Germinal center (tissue), 1 donor: Measurements from ENCODE around the gene SLIT3.

Experiments
- DNase-seq: peaks from one replicate; pipeline ENCODE4 v3.0.0; 2012; ENCODE audit warnings: mixed read lengths, low spot score

Gene SLIT3

DNA sequence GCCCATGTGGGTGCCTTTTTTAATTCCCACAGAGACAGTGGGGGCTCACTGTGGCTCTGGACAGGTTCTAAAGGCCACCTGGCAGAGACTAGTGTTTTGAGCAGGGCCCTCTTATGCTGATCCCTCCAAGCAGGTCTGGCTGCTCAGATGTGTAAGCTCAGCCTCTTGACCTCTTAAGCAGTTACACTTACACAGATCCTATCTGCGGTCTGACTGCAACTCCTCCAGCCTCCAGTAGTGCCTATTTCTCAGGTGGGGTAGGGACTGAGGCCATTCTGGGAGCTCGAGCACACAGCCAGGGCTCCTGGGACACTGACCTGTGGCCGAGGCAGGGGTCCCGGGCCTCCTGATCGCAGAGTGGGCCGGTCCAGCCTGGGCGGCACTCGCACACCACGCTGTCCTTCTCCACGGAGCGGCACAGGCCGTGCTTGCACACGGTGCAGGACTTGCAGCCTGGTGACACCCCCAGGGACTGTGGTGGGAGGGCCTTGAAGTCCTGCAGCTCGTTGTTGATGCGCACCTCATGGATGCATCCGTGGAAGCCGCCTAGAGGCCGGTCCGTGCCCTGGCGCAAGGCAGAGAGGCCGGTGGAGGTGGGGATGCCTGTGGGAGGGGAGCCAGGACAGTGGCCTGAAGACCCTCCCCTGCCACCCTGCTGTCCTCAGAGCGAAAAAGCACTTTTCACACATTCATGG, 629.9 kb downstream of the SLIT3 start:
- no peak for DNase-seq

DNA sequence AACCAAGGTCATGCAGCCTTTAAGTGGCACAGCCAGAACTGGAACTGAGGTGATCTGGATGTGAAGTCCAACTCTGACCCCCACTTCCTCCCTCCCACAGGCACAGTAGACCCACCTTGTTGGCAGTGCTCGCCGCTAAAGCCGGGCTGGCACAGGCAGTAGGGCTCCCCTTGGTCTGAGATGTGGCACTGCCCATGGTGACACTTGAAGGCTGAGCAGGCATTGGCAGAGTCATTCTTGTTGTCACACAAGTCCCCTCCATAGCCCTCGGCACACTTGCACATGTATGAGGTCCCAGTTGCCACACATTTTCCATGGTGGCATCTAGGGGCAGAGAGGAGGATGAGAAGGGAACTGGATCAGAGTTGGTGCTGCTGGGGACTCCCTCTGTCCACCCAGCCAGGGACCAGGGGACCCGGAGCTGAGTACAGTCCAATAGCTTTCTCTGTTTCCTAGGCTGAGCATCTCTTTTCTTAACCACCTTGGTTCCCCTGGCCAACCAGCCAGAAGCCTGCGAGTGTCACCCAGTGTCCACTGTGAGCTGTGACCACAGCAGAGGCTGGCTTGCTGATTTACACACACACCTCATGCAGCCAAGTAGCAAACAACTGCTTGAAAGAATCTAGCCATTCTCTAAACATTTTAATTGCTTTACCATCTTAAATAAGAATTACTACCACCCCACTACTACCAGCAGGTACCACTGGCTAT, 631.1 kb downstream of the SLIT3 start:
- DNase-seq: no peak

DNA sequence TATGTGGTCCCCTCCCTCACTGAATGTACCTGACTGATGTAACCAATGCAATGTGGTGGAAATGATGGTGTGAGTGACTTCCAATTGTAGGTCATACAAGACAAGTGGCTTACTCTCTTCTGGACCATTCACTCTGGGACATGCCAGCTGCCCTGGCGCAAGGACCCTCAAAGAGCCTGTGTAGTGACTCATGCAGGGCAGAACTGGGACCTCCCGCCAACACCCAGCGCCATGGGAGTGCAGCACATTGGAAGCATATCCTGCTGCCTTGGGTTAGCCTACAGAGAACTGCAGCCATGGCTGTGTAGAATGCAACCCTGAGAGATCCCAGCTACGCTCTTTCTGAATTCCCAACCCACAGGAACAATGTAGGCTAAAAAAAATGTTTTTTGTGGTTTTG, 631.8 kb downstream of the SLIT3 start:
- no peak for DNase-seq

DNA sequence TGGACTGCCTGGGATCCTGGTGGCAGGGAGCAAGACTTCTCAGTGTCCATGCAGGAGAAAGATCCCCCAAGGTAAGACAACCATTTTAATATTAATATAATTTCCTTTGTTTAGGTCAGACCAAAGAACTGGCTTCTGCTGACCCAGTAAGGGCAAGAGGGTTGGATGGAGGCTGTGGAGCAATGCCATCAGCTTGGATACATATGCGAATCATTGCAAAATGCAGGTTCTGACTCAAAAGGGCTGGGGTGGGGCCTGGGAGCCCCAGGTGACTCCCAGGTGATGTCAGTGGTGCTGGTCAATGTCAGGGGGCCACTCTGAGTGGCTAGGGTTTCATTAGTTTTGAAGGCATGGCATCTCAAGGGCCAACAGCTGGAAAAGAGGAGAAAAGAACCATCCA, 632.9 kb downstream of the SLIT3 start:
- no peak for DNase-seq

DNA sequence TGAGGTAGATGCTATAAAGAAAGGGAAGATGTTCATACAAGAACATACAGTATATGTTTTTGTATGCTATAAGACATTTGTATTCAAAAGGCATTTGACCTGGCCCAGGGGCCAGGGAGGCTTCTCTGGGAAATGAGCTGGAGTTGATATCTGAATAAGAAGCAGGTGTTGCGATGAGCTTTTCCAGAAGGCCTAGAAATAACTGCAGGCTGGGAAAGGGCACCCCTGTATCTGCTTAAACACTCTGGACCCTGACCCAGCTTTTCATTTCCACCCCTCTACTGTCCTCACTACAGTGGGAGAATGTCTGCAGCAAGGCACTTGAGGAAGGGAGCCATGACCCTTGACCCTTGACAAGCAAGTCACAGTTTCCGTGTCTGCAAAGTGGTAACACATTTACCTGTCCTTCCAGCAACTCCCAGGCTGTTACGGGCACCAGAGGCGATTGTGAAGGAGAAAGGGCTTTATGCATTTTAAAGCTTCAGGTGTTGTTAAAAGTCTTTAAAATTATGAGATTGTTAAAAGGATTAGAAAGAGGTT, 633.6 kb downstream of the SLIT3 start:
- DNase-seq: no peak

DNA sequence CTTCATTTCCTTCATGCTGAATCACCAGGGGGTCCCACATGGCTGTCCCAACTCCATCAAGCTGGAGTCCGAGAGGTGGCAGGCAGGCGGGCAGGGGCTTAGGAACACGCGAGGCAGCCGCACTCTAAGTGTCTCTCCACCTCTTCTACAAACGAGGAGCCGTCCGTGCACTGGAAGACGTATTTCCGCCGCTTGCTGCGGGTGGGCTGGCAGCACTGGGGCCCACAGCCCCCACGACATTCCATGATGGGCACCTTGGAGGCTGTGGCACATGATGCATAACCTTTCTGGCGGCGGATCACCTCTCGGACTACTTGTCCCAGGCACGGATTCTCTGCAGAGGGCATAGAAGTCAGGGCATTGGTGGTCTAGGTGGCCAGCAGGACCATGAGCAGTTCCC, 634.6 kb downstream of the SLIT3 start:
- no peak for DNase-seq

DNA sequence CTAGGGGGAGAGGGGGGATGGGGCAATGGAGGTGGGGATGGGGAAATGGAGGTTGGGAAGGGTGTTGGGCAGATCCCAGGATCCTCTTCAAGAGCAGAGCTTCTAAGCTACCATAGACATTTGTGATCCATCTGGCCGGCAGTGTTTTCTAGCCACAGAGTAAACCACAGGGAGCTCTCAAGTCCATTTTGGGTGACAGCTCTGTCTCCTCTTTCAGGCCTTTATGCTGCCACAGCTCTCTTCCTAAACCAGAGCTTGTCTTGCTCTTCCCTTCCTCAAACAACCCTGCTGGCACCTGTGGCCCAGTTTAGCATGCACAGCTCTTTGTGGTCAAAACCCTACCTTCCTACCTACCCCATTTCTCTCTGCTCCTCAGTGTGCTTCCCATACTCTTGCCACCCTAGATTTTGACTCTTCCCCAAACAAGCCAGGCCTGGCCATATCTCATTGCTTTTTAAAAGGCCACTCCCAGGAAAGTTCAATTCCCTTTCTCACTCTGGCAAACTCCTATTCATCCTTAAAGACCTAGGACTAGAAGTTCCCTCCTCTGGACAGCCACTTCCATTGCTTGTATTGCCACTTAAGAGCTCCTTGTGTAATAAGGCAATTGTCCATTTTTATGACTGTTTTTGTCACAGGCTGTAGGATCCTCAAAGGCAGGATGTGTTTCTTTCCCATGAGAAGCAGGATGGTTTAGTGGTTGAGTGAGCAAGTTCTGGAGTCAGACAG, 637.5 kb downstream of the SLIT3 start:
- DNase-seq: no peak

DNA sequence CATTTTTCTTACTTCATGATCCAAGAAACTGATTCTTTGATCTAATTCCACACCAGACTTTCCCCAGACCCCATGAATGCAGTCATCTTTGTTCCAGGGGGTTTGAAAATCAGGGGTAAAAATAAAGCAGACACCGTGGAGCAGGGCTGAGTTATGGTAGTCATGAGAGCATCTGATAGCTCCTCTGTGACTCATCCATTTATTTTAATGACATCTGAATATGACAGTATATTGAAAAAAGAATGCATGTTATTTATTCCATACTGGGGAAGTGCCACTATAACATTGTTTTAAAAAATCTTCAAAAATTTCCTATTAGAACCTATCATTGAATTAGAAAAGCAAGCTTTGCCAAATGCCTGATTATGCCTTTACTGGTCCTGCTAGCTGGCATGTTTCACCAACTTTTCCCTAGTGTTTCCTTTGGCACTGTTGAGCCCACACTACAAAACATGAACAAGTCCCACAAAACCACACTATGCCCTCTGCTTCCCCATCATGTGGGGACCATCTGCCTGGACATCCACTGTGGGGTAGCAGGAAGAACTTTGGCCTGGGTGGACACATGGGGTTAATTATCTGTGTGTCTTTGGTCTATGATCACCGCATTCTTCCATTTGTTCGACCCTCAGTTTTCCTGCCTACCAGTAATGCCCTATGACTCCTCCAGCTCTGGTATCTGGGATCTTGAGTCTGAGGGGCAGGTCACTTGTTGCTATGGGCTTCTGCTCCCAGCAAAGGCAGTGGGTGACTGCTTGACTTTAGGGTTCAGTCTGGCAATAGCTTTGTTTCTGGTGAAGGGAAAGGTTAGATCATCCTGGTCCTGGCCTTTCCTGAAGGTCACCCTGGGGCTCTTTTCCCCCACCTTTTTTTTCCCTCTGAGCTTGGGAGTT, 639.1 kb downstream of the SLIT3 start:
- DNase-seq: no peak

DNA sequence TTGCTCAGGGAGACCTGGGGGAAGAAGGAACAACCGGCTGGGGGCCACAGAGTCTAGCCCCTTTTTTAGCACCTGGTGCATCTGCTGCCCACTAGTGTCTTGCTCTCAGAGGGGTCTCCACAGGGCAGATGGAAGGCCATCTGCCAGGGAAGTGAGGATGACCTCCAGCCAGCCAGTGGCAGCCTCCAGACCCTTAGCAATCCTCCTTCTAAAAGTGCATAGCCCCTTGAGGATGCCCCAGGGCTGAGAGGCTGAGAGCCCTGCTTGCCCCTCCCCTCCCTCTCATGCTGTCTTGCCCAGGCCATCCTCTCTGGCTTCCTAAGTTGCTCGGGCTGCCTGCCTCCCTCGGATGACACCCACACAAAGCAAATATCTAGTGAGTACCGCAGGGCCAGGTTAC, 640.2 kb downstream of the SLIT3 start:
- DNase-seq: no peak

DNA sequence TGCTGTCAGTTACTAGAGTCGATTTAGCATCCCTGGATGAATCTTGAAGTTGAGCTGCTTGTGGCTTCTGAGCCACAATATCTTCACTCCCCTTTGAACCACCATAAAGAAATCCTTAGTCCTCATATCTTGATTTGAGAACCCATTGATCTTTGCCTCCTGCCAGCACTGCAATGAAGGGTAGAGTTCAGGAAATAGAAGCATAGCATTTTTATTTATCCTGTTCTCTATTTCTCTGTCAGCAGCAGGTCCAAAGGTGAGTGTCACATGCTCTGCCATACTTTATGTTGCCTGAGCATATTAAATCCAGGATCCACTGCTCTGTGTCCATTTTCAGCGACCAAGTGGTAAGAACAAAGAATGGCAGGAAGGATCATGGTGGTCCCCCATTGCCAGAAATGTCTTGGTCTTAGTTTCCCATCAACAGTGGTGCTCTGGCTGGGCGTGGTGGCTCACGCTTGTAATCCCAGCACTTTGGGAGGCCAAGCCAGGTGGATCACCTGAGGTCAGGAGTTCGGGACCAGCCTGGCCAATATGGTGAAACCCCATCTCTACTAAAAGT, 641.6 kb downstream of the SLIT3 start:
- DNase-seq: no peak

DNA sequence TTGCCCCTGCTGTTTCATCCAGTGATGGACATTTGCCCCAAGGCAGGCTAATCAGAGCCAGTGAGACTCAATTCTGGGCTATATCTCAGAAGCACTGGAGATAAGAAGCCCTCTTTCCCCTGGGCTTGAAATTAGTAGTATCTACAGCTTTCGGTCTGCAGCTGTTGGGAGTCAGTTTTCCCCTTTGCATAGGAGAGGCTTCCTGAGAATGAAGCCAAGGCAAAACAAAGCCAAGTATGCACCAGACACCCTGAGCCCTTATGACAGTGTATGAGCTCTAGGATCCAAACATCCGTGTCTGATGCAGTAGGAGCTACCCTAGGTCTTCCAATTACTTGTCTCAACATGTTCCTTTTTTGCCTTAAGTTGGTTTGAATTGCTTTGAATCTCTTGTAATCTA, 642.5 kb downstream of the SLIT3 start:
- no peak for DNase-seq

DNA sequence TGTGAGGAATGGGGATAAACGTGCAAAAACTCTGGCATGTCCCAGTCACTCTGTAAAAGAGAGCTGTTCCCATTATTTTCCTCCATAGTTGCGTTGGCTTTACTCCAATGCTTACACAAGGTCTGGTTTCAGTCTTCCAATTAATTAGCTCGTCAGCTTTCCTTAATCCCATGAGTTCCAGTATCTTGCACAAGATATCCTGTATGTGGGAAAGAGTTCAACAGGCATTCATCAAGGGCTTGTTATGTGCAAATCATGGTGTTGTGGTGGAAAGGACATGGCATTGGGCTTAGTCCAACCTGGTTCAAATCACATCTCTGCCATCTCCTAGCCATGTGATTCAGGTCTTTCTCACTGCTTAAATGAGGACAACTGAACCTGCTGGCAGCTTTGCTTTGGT, 644.3 kb downstream of the SLIT3 start:
- no peak for DNase-seq

DNA sequence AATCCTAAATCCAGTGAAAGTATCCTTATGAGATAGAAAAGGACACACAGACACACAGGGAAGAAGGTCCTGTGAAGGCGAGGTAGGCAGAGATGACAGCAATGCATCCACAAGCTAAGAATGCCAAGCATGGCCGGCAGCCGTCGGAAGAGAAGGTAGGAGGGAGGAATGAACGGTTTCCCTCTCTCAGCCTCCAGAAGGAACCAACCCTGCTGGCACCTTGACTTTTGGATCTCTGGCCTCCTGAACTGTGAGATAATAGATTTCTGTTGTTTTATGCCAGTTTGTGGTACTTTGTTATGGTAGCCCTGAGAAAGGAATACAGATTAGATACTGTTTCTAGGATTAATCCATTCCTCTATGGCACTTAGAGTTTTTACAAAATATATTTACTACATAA, 645.6 kb downstream of the SLIT3 start:
- DNase-seq: no peak

DNA sequence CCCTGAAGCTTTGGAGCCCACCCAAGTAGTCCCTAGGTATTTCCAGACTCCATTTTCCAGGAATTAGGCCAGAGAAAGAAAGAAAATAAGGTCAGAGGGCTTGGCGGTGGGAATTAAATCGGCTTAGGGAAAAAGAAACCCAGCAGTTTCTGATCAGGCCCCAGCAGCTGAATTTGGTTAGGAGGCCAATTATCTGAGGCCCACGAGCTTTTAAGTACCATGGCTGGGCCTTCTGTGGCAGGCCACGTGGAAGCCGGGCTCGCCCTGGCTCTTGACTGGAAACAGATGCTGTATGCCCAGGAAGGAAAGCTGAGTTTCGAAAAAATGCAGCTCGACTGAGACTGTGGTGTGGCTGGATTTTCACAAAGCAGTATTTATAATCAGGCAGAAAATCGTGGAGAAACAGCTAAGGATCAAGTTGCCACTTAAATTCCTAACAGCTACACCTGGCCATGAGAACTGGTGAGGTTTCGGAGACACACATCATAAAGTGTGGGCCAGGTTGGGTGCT, 646.7 kb downstream of the SLIT3 start:
- DNase-seq: no peak

DNA sequence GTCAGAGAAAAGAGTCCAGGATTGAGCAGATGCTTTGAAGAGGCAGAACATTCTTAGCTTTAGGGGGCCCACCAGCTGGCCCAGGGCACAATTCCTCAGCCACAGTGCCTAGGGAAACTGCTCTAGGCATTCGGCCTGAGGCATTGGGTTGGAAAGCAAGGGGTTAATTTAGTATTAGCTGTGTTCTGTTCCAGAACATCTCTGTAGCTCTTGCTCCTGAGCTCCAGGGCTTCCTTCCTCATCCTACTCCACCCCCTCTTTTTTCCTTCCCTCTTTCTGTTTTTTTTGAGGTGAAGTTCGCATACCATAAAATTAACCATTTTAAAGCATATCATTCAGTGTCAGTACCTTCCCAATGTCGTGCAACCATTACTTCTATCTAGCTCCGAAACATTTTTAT, 647.3 kb downstream of the SLIT3 start:
- no peak for DNase-seq

DNA sequence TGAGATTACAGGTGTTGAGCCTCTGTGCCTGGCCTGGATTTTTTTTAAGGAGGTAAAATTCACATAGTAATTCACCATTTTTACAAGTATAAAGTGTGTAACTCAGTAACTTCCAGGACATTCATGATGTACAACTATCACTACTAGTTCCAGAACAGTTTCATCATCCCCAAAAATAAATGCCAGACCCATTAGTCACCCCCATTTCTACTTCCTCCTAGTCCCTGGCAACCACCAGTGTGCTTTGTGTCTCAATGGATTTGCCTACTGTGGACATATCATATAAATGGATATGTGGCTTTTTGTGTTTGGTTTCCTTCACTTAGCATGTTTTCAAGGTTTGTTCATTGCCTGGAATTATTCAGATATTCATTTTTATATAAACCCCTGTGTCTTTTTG, 649.3 kb downstream of the SLIT3 start:
- DNase-seq: no peak

DNA sequence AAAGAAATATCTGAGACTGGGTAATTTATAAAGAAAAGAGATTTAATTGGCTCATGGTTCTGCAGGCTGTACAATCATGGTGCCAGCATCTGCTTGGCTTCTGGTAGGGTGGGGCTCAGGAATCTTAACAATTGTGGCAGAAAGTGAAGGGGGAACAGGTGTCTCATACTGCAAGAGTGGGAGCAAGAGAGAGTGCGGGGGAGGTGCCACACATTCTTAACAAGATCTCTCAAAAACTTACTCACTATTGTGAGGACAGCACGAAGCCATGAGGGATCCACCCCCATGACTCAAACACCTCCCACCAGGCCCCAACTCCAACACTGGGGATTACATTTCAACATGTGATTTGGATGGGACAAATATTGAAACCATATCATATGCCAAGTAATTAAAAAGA, 651.6 kb downstream of the SLIT3 start:
- no peak for DNase-seq

DNA sequence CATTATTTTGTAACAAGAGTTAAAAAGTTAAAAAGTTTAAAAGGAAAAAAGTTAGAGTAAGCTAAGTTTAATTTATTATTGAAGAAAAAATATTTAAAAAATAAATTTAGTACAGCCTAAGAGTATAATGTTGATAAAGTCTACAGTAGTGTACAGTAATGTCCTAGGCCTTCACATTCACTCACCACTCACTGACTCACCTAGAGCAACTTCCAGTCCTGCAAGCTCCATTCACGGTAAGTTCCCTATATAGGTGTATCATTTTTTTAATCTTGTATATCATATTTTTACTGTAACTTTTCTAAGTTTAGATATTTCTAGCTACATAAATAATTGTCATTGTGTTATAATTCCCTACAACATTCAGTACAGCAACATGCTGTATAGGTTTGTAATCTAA, 652.4 kb downstream of the SLIT3 start:
- DNase-seq: no peak

DNA sequence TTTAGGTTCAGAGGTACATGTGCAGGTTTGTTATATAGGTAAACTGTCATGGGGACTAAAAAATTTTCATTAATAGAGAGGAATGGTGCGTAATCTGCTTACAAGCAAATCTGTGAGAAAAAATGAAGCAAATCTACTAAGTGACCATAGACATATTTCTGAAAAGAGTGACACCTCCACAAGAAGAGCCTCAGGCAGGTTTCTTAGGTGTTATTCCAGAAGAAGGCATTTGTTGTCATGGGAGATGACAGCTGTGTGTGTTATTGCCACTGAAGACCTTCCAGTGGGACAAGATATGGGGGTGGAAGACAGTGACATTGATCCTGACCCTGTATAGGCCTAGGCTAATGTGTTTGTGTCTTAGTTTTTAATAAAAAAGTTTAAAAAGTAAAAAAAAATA, 652.9 kb downstream of the SLIT3 start:
- no peak for DNase-seq

DNA sequence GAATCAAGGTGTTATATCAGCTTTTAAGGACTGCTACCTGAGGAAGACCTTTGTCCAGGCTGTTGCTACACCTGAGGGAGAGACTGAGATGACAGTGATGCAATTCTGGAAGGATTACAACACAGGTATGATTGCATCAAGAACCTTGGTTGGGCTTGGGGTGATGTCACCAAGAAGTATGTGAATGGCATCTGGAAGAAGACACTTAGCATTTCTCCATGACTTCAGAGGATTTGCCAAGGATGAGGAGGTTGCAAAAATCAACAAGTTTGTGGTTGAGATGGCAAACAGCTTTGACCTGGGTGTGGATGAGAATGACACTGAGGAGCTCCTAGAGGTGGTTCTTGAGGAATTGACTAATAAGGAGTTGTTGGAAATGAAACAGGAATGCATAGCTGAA, 653.9 kb downstream of the SLIT3 start:
- DNase-seq: no peak

DNA sequence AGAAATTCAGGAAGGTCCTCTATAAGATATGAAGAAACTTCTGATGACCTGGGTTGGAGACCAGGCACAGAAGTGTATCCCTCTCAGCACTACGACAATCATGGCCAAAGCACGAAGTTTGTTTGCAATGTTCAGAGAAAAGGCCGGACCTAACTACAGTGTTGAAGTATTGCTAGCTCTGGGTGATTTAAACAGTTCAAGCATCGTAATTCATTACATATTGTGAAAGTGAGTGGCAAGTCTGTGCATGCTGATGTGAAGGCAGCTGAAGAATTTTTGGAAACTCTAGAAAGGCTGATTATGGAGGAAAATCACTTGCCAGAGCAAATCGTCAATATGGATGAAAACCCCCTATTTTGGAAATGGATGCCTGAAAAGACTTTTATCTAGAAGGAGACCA, 654.6 kb downstream of the SLIT3 start:
- no peak for DNase-seq

DNA sequence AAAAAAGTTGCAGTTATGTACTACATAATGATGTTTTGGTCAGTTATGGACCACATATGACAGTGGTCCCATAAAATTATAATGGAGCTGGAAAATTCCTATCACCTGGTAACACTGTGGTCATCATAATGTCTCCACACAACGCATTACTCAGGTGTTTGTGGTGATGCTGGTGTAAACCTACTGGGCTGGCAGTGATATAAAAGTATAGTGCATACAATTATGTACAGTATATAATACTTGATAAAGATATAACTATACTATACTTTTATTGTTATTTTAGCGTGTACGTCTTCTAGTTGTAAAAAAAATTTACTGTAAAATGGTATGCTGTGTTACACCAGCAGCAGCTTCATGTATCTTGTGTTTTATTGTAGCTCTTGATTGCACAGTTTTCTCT, 655.7 kb downstream of the SLIT3 start:
- no peak for DNase-seq
